ENCODE measurements around the gene KLF14.

DNA sequence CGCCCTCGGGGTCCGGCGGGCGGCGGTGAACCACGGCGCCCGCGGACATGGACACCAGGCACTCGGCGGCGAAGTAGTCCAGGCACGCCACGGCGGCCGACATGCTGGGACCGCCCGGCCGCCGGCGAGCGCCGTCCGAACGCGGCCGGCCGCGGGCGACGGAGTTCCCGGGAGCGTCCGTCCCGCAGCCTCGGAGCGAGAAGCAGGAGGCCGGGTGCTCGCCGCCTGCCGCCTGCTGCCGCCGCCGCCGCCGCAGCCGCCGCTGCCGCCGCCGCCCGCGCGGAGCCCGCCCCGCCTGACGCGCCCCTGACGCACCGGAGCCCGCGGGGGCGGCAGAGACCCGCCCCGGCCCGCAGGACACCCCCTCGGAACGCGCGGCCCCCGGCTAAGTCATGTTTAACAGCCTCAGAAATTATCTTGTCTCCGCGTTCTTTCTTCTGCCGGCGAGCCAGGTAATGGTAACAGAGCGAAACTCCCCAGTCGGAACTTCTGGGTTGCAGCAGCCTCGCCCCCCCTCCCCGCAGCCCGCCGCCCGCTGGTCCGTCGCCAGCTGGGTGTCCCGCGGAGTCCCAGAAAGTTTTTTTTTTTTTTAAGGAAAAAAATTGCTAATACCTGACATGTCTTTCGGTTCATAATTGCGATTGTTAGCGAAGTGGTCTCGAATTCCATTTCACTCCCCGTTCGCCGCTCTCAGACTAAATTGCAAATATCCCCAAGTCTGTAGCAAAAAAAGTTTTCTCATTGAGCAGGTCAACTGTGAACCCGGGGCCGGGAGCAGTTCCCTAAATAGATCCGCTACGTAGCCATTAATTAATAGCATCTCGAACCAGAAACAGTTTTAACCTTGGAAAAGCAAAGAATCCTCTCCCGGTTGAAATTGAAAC is at the start of gene KLF14:
- TF ChIP-seq, protein P1, sequence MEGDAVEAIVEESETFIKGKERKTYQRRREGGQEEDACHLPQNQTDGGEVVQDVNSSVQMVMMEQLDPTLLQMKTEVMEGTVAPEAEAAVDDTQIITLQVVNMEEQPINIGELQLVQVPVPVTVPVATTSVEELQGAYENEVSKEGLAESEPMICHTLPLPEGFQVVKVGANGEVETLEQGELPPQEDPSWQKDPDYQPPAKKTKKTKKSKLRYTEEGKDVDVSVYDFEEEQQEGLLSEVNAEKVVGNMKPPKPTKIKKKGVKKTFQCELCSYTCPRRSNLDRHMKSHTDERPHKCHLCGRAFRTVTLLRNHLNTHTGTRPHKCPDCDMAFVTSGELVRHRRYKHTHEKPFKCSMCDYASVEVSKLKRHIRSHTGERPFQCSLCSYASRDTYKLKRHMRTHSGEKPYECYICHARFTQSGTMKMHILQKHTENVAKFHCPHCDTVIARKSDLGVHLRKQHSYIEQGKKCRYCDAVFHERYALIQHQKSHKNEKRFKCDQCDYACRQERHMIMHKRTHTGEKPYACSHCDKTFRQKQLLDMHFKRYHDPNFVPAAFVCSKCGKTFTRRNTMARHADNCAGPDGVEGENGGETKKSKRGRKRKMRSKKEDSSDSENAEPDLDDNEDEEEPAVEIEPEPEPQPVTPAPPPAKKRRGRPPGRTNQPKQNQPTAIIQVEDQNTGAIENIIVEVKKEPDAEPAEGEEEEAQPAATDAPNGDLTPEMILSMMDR (IDR thresholded peaks at IDR 0.05) = no peak
- TF ChIP-seq POLR2A (IDR thresholded peaks at IDR 0.05) (no peak), EP300 (IDR thresholded peaks at IDR 0.05) (no peak)

Data from ovary (tissue), 3 donors.